ENCODE measurements around the gene CYP27A1. TPM values are rescaled to one million over a fixed set of nuclear protein-coding genes. Genes with fewer than 3 reads are reported as not detected.

Gene CYP27A1
- total RNA-seq, 2 experiments from 2014 or later = 0.23 TPM; not detected in 1

GRCh38 chr2:218733171-218734021 lies 48.6 kb upstream of the CYP27A1 start:
- intact Hi-C loops (cut with micrococcal nuclease; ENCODE audit: unreplicated experiment) = no loop called here
- H4K20me1 ChIP-seq (ENCODE audit: insufficient read depth, low read length) = no peaks in the 10 kb centered on the region
- no peaks in the 10 kb centered on the region for H3K4me1 ChIP-seq (ENCODE audit: insufficient read depth, low read length, poor library complexity, severe bottlenecking)
- CTCF ChIA-PET (ENCODE audit: unreplicated experiment) = no interaction called here
- no peaks in the 10 kb centered on the region for H3K9me2 ChIP-seq (ENCODE audit: insufficient read depth, low read length)
- no peak overlapping the region for H3K4me2 ChIP-seq (ENCODE audit: low read length)
- TF ChIP-seq EZH2phosphoT487 (IDR thresholded peaks at IDR 0.05; ENCODE audit: borderline replicate concordance, low read depth, low read length) = no peak
- TF ChIP-seq, protein P1, sequence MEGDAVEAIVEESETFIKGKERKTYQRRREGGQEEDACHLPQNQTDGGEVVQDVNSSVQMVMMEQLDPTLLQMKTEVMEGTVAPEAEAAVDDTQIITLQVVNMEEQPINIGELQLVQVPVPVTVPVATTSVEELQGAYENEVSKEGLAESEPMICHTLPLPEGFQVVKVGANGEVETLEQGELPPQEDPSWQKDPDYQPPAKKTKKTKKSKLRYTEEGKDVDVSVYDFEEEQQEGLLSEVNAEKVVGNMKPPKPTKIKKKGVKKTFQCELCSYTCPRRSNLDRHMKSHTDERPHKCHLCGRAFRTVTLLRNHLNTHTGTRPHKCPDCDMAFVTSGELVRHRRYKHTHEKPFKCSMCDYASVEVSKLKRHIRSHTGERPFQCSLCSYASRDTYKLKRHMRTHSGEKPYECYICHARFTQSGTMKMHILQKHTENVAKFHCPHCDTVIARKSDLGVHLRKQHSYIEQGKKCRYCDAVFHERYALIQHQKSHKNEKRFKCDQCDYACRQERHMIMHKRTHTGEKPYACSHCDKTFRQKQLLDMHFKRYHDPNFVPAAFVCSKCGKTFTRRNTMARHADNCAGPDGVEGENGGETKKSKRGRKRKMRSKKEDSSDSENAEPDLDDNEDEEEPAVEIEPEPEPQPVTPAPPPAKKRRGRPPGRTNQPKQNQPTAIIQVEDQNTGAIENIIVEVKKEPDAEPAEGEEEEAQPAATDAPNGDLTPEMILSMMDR (conservative IDR thresholded peaks at IDR 0.05; ENCODE audit: low read length) = no peak
- H3K4me3 ChIP-seq (ENCODE audit: low read depth, low read length, poor library complexity, severe bottlenecking) = no peak overlapping the region
- BruUV-seq (replicated peaks) = no TSS peak
- peaks cover 72% of the 10 kb centered on the region for H3K36me3 ChIP-seq (ENCODE audit: insufficient read depth, low read length)
- H3K79me2 ChIP-seq (ENCODE audit: insufficient read depth, low read depth, low read length) = peaks cover 13% of the 10 kb centered on the region; the same call in 1 of the 2 replicates
- no peak for DNase-seq (ENCODE audit: low spot score)
- no peaks in the 10 kb centered on the region for H3K9me3 ChIP-seq (ENCODE audit: low read length)
- H2AFZ ChIP-seq (ENCODE audit: low read length) = no peak overlapping the region
- H3K27ac ChIP-seq (ENCODE audit: low read depth, low read length, poor library complexity, severe bottlenecking) = no peak overlapping the region
- POLR2A ChIA-PET = interaction anchor here (0.6 kb wide), 2 partner anchors 21 to 527 kb away, joined by 3 read pairs; no protein-coding TSS in a partner anchor

GRCh38 chr2:218734190-218734975 lies 47.6 kb upstream of the CYP27A1 start:
- H2AFZ ChIP-seq (ENCODE audit: low read length) = no peak overlapping the region
- H3K9me2 ChIP-seq (ENCODE audit: insufficient read depth, low read length) = no peaks in the 10 kb centered on the region
- BruUV-seq (replicated peaks) = no TSS peak
- H3K4me3 ChIP-seq (ENCODE audit: low read depth, low read length, poor library complexity, severe bottlenecking) = no peak overlapping the region
- peaks cover 13% of the 10 kb centered on the region; the same call in 1 of the 2 replicates for H3K79me2 ChIP-seq (ENCODE audit: insufficient read depth, low read depth, low read length)
- no peak overlapping the region for H3K27ac ChIP-seq (ENCODE audit: low read depth, low read length, poor library complexity, severe bottlenecking)
- TF ChIP-seq EZH2phosphoT487 (IDR thresholded peaks at IDR 0.05; ENCODE audit: borderline replicate concordance, low read depth, low read length) = no peak
- no peaks in the 10 kb centered on the region for H3K4me1 ChIP-seq (ENCODE audit: insufficient read depth, low read length, poor library complexity, severe bottlenecking)
- no peaks in the 10 kb centered on the region for H4K20me1 ChIP-seq (ENCODE audit: insufficient read depth, low read length)
- intact Hi-C loops (cut with micrococcal nuclease; ENCODE audit: unreplicated experiment) = no loop called here
- H3K9me3 ChIP-seq (ENCODE audit: low read length) = no peaks in the 10 kb centered on the region
- peaks cover 72% of the 10 kb centered on the region for H3K36me3 ChIP-seq (ENCODE audit: insufficient read depth, low read length)
- DNase-seq (ENCODE audit: low spot score) = no peak
- H3K4me2 ChIP-seq (ENCODE audit: low read length) = no peak overlapping the region
- ChIA-PET POLR2A (interaction anchor here (0.5 to 0.9 kb wide), 2 partner anchors 10 to 49 kb away, joined by 4 read pairs; no protein-coding TSS in a partner anchor), CTCF (ENCODE audit: unreplicated experiment) (no interaction called here)

DNA sequence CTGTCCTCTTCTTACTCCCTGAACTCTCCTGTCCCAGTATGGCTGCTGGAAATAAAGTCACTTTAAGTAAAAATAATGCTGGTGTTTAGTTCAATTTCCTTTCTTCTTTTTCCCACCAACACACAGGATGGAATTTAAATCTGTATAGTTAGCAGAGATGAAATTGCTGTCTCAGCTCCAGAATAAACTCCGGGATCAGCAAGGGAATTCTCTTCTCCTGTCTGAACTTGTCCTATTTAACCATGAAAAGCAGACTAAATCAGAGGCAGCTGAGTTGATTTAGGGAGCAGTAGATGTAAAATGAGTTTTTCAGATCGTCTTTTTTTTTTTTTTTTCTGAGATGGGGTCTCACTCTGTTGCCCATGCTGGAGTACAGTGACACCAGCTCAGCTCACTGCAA lies 45.4 kb upstream of the CYP27A1 start:
- ChIA-PET CTCF (ENCODE audit: unreplicated experiment) (no interaction called here), POLR2A (no interaction called here)
- no TSS peak for BruUV-seq (replicated peaks)
- TF ChIP-seq, protein P1 (conservative IDR thresholded peaks at IDR 0.05; ENCODE audit: low read length) = no peak
- no peak for TF ChIP-seq EZH2phosphoT487 (IDR thresholded peaks at IDR 0.05; ENCODE audit: borderline replicate concordance, low read depth, low read length)
- Histone ChIP-seq H2AFZ (ENCODE audit: low read length) (no peak overlapping the region), H3K9me3 (ENCODE audit: low read length) (no peaks in the 10 kb centered on the region), H3K4me3 (ENCODE audit: low read depth, low read length, poor library complexity, severe bottlenecking) (no peak overlapping the region), H3K79me2 (ENCODE audit: insufficient read depth, low read depth, low read length) (peaks cover 13% of the 10 kb centered on the region; the same call in 1 of the 2 replicates), H3K4me2 (ENCODE audit: low read length) (no peak overlapping the region), H3K27ac (ENCODE audit: low read depth, low read length, poor library complexity, severe bottlenecking) (no peak overlapping the region), H3K36me3 (ENCODE audit: insufficient read depth, low read length) (peaks cover 83% of the 10 kb centered on the region), H3K9me2 (ENCODE audit: insufficient read depth, low read length) (no peaks in the 10 kb centered on the region), H4K20me1 (ENCODE audit: insufficient read depth, low read length) (no peaks in the 10 kb centered on the region), H3K4me1 (ENCODE audit: insufficient read depth, low read length, poor library complexity, severe bottlenecking) (no peaks in the 10 kb centered on the region)
- intact Hi-C loops (cut with micrococcal nuclease; ENCODE audit: unreplicated experiment) = no loop called here
- DNase-seq (ENCODE audit: low spot score) = no peak
